H54 (cell line): ENCODE measurements around the gene HRH1.

Experiments used
- DNase-seq: peaks from one replicate; pipeline ENCODE4 v3.0.0; 2011; ENCODE audit warnings: low spot score, mixed read lengths; ENCODE audit not compliant: insufficient read length
- FAIRE-seq: peaks from 3 replicates; lab custom pipeline; 2011; peaks lifted over from hg19 to GRCh38; lab: Jason Lieb, UNC
- POLR2A ChIP-seq: IDR thresholded peaks from 2 replicates; pipeline ENCODE4 v1.6.1; 2011; ENCODE audit warnings: low read depth, mild to moderate bottlenecking, low read length

HRH1 gene

DNA sequence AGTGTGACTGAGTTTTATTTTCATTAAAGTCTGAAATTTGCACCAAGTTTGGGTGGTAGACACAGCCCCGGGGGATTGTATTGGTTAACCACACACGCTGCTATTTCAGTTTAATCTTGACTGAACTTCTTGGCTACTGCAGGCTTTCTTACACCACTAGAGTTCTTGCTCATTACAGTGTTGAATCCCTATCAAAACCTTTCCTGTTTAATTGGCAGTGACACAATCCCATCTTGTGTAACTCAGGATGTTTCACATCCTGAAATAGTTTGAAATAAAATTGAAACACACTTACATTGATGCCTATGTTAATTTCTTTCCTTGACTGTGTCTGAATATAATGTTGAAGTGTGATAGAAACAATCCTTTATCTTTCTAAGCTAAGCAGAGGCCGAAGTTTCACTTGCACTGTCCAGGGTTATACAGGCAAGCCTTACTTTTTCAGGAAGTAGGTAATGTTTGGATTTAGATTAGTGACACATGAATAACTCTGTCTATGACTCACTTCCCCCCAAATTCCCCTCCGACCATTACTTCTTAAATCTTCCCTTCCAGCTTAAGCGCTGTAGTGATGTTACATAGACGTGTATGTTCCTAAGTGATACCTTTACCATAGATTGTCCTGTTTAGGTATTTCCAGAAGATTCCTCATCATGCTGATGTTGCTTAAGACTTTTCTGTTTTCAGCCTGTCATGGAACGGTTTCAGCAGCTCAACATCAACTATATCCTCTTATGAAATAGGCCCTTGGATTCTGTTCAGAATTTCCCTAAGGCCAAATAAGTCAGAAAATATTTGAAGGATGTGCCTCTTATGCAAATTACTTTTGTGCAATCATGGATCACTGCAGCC, 134.7 kb downstream of the HRH1 start:
- FAIRE-seq = peak; percentile 87
- DNase-seq = peak; percentile 28
- no peak for TF ChIP-seq POLR2A

DNA sequence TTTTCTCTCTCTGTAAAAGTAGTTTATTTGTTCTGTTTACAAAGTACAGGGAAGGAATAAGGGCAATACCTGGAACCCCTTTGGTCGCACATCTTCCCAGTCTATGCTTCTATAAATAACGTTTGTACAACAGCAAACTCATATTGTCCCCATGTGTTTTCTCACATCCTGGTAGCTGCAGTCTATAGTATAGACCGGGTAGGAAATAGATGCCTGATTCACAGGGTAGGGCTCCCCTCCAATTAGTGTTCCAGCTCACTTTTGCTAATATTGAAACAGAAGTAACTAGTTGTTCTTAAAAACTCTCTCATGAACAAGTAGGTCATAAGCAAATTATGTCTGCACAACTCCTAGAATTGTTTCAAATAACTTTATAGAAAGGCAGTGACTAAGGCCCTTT, 135.6 kb downstream of the HRH1 start:
- no peak for DNase-seq
- FAIRE-seq = no peak

DNA sequence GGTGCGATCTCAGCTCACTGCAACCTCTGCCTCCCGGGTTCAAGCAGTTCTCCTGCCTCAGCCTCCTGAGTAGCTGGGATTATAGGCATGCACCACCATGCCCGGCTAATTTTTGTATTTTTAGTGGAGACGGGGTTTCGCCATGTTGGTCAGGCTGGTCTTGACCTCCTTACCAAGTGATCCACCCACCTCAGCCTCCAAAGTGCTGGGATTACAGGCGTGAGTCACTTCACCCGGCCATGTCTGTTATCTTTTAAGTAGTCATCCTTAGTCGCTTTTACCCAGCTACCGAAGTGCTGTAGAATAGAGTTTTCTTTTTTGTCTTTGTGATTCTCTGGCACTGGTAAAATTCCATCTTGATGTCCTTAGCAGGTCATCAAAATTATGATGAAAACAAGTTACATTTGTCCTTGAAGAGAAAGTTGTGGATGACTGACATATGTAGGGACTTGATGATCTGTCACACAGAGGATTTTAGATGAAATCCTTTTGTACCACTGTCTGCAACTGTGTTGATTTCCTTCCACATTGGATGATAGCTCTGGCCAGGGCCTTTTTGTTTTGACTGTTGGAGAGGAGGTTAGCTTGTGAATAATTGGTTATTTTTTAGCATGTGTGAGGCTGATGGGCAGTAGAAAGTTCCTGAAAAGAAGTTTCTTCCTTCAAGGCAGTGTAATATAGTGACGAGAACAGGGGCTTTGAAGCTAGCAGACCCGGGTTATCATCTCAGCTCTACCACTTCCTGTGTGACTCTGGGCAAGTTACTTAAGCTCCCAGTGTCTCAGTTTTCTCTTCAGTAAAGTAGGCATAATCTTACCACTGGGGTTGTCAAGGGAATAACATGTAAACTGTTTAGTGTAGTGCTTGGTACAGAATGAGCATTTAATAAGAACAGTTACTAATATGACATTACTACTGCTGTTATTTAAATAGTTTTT, 136.7 kb downstream of the HRH1 start:
- TF ChIP-seq POLR2A = no peak
- no peak for FAIRE-seq
- DNase-seq = no peak

More for the DNA sequence above, 135.6 kb downstream of the HRH1 start:
- TF ChIP-seq POLR2A = no peak

DNA sequence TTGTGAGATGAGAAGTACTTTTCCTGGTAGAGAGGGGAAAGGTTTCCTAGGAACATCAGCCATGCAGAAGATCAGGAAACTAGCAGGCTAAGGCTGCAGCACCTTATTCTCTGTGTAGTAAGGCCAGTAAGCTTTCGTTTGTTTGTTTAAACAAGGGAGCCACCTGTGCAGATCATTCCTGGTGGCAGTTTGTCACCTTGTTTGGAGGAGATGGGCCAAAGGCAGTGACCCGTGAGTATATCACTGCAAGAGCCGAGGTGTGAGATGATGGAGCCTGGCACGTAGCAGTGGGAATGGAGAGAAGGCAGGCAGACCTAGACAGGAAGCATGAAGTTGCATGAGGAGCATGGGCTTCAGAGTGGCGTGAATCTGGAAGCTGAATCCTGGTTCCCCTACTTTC, 137.5 kb downstream of the HRH1 start:
- no peak for DNase-seq
- no peak for TF ChIP-seq POLR2A
- FAIRE-seq = no peak

DNA sequence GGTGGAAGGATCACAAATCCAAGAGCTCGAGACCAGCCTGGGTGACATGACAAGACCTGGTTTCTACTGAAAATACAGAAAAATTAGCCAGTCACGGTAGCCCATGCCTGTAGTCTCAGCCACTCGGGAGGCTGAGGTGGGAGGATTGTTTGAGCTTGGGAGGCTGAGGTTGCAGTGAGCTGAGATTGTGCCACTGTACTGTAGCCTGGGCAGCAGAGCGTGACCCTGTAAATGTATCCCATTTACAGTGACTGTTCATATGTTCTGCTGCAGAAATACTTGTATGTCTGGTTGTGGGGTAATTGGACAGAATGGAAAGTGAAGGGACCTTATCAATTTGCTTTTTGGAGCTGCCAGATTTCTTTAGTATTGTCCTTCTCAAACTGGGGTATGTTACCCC, 142.8 kb downstream of the HRH1 start:
- TF ChIP-seq POLR2A = no peak
- FAIRE-seq (no peak), DNase-seq (no peak)

DNA sequence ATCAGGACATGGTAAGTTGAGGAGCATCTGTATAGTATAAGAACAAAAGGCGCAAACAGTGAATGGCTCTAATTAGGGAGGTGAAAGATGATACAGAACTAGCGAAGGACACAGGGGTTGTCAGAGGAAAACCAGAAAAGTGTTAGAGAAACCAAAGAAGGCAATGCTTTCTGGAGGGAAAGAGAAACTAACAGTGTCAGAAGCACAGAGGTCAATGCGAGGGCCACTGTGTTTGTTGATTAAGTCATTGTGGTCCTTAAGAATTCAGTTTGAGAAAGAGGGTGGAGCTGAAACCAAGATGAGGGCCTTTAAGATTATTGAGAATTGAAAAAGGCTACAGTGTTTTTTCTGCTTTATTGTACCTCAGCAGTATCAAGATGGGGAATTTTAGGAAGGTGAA, 146.7 kb downstream of the HRH1 start:
- no peak for DNase-seq
- no peak for FAIRE-seq
- TF ChIP-seq POLR2A = no peak

DNA sequence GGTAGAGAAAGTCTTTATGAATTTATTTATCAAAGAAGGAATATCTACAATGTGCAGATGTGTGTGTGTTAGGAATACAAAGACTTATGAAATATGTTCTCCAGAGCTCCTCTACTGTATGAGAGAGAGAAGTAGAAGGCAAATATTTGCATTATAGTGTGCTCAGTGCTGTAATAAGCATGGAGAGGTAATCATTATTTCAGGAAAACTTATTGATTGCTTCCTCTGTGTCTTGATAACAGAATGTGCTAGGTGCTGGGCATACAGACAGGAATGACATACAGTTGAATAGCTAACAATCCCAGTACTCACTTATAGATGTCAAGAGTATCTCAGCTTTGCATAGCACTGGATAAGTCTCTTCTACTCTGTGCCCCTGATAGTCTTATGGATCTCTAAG, 148.2 kb downstream of the HRH1 start:
- FAIRE-seq = no peak
- no peak for TF ChIP-seq POLR2A
- DNase-seq = no peak

DNA sequence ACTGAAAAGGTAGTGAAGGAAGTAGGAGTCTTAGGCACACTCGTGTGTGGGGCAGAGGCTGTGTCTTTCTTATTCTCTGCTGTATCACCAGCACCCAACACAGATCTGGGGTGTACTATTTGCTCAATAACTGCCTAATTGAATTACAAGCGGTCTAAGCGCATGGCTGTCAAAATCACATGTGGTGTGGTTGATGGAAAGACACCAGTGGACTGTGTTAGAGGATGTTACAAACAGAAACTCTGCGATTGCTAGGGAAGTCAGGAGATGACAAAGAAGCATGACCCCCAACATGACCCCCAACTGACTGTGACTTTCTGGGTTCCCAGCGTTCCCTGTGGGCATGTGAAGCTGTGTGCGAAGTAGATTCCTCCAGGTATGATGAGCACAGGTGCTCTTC, 149.9 kb downstream of the HRH1 start:
- TF ChIP-seq POLR2A = no peak
- DNase-seq = no peak
- FAIRE-seq = no peak

DNA sequence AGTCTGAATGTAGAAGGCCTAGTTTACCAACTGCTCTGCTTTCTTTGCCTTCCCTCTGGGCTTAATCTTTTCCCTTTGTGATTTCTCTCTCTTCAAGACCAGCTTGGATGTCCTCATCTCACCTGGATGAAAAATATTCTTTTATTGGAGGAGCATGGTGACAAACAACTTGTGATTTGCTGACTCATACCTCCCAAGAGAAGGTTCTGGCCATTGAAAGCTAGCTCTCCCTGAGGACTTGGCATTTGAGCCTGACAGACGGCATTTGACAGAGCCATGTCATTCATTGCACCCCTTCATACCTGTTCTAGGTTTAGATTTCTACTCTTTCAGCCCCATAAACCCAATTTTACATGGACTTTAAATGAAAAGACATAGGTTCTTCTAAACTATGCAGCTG, 151.2 kb downstream of the HRH1 start:
- DNase-seq (no peak), FAIRE-seq (peak; percentile 38)
- no peak for TF ChIP-seq POLR2A

DNA sequence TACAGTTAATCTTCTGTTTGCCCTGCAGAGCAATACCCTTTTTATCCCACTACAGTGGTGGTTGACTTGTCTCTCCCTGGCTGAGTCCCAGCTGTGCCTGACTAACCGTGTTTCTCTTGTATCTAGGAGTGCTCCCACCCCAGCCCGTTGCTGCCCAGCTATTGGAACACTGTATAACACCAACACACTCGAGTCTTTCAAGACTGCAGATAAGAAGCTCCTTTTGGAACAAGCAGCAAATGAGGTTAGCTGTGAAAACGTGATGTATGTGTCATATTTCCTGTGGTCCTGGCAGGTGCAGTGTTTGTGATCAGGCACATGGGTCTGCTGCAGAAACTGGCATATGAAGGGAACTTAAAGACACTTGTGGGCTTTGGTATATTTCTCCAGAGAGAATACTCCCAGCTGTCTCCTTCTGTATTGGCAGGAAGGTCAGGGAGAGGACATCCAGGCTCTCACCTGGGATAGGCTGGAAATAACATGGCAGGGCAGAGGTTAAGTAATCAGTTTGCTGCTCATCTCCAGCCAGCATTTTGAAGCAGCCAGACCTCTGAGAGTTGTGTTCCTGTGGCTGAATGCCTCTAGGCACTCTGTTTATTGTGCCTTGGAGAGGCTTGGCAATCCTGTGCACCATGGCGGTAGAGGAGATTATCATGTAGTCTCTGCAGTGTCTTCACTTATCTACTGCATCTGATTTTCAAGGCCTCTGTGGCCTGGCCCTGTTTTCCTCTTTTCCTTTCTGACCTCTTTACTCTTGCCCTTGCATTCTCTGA, 152.7 kb downstream of the HRH1 start:
- no peak for TF ChIP-seq POLR2A
- FAIRE-seq (no peak), DNase-seq (no peak)

DNA sequence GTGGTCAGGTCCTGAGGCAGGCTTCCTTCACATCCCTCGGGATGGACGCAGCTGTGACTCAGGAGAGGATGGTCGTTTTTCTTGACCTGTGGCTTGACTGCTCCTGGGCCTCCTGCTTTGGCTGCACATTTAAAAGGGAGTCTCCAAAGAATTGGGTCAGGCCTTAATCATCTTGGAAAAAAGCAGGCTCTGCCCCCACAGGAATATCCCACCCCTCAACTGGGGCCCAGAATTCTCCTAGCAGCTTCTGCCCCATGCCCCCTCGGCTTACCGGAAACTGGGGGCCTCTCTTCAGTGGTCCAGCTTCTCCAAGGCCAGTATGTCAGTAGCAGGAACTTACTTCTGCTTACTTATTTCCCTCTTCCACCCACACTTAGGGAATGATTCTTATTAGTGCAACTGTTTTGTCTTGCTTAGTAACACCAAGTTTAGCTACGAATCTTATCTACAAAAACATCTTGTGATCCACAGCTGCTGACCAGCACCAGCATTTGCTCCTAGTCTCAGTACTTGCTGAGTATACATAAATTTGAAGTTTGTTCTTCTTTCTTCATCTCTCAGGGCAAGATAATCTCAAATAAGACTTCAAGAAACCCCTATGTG, 153.6 kb downstream of the HRH1 start:
- no peak for DNase-seq
- FAIRE-seq = no peak
- TF ChIP-seq POLR2A = no peak

DNA sequence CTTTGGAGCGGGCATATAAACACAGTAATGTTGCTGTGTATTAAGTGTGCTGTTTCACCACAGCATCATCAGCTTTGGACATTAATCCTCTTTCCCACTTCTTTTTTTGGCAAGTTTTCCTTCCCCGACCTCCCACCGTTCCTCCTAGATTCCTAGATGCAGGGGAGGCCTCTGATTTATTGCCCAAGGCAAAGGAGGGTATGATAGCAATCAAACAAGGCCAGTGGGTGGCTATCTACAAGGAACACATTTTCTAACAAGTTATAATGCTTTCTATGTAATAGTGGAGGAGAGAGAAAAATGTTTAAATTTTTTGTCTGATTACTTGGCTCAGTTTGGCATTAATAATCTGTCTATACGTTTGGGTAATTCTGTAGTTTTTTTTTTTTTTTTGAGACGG, 156.0 kb downstream of the HRH1 start:
- DNase-seq (no peak), FAIRE-seq (no peak)
- no peak for TF ChIP-seq POLR2A

DNA sequence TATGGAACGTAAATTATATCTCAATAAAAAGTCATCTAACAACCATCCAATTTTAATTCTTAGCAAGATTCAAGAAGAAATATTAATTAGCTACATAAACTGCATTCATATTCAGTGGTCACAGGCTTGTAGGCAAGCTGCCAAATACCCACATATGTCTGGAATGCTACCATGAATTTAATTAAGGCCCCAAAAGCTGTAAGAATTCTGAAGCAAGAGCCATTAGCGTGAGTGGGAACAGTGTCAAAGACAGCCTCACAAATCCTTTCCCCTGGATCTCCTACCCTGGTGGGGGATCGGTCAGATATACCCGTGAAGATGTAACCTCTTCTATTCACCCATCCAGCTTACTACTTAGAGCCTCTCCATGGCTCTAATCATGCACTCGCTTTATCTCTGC, 157.9 kb downstream of the HRH1 start:
- DNase-seq = no peak
- no peak for FAIRE-seq
- no peak for TF ChIP-seq POLR2A
